CD4-positive, alpha-beta T cell treated with Interleukin-6 for 4 hours (primary cell): ENCODE measurements around the gene NDUFA7.

Experiments
- DNase-seq: peaks from one replicate; pipeline ENCODE4 v3.0.0-alpha.2; 2020; ENCODE audit warnings: mixed read lengths

NDUFA7 gene

DNA sequence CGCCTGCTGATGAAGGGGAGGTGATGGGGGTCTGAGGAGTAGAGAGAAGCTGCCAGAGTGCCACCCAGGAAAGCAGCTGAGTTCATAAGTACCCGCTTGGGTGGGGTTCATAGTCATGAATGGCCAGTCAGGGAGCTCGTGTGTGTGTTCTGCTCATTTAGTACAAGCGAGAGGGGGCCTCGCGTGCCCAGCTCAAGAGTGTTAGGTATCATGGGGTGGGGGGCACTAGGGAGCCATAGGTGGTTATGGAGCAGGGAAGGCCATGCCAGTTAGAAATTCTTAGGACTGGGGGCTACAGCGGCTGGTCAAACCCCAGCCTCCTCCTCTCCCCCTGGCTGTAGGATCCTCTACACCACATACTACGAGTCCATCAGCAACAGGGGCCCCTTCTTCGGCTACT is 59.8 kb downstream of the NDUFA7 start:
- DNase-seq, result no peak
